ENCODE measurements around the gene DEPP1.

DNA sequence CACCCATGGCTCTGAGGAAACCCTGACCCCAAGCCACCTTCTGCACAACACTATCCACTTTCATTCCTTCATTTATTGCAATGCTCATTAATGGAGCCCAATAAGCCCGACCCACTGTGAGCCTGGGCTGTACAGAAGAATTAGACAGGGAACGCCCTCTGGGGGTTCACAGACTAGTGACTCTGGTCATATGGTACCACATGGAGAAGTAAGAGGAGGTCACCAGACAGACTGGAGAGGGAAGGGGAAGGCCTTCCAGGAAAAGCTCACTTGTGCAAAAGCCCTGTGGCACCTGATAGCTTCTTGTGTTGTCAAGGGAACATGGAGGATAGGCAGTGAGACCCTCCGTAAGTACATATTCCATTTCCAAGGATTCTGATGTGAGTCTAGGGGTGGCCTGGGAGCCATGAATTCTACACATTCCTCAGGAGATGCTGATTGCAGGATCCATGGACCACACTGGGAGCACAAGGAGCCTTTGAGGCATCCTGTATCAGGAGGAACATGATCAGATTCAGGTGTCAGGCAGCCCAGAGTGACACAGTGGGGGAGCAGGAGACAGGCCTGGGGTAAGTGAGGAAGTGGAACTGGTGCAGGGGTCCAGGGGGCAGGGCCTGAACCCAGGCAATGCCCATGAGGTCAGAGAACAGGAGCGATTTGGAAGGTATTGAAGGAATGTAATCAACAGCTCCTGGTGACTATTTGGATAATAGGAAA lies 47.5 kb downstream of the DEPP1 start:
- TF ChIP-seq, protein P1, sequence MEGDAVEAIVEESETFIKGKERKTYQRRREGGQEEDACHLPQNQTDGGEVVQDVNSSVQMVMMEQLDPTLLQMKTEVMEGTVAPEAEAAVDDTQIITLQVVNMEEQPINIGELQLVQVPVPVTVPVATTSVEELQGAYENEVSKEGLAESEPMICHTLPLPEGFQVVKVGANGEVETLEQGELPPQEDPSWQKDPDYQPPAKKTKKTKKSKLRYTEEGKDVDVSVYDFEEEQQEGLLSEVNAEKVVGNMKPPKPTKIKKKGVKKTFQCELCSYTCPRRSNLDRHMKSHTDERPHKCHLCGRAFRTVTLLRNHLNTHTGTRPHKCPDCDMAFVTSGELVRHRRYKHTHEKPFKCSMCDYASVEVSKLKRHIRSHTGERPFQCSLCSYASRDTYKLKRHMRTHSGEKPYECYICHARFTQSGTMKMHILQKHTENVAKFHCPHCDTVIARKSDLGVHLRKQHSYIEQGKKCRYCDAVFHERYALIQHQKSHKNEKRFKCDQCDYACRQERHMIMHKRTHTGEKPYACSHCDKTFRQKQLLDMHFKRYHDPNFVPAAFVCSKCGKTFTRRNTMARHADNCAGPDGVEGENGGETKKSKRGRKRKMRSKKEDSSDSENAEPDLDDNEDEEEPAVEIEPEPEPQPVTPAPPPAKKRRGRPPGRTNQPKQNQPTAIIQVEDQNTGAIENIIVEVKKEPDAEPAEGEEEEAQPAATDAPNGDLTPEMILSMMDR (IDR thresholded peaks at IDR 0.05), result no peak
- TF ChIP-seq POLR2A (IDR thresholded peaks at IDR 0.05), result no peak

All from prostate gland (tissue), 2 donors.